Measurements from ENCODE around the gene NUDT8.
"Not testable (repeated sequence)": the region's sequence is repeated elsewhere in the genome, so short reads cannot be mapped to it uniquely, and the experiment has no call there.

The NUDT8 gene, protein sequence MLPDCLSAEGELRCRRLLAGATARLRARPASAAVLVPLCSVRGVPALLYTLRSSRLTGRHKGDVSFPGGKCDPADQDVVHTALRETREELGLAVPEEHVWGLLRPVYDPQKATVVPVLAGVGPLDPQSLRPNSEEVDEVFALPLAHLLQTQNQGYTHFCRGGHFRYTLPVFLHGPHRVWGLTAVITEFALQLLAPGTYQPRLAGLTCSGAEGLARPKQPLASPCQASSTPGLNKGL

DNA sequence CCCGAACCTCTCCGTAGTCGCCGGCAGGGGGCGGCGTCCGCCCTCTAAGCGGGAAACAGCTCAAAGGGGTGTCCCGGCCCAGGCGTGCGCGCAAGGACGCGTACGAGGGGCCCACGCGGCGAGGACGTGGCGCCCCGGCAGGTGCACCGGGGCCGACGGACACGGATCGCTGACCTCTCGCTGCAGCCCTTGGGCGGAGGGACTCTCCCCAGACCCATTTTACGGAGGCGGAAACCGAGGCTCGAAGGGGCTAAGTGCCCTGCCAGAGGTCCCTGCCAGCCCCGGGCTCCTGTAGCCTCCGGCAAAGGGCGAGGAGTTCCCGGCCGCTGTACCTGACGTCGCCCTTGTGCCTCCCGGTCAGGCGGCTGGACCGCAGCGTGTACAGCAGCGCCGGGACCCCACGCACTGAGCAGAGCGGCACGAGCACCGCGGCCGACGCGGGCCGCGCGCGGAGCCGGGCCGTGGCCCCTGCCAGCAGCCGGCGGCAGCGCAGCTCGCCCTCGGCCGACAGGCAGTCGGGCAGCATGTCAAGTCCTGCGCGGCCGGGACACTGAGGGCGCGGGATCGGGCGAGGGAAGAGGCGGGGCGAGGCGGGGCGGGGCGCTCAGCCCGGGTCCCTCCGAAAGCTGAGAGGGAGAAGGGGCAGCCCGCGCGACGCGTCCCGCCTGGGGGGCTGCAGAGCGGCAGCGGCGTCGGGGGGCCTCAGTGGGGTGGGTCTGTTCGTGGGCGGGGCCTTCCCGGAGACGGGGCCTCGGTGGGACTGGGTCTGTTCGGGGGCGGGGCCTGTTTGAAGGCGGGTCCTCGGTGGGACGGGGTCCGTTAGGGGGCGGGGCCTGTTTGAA, at the start of gene NUDT8:
NUDT8 (minus strand) TSS at position 552 of the 842 bp plus-strand sequence; CDS start at position 526, 26 bp downstream.
- peak; percentile 99 for DNase-seq

DNA sequence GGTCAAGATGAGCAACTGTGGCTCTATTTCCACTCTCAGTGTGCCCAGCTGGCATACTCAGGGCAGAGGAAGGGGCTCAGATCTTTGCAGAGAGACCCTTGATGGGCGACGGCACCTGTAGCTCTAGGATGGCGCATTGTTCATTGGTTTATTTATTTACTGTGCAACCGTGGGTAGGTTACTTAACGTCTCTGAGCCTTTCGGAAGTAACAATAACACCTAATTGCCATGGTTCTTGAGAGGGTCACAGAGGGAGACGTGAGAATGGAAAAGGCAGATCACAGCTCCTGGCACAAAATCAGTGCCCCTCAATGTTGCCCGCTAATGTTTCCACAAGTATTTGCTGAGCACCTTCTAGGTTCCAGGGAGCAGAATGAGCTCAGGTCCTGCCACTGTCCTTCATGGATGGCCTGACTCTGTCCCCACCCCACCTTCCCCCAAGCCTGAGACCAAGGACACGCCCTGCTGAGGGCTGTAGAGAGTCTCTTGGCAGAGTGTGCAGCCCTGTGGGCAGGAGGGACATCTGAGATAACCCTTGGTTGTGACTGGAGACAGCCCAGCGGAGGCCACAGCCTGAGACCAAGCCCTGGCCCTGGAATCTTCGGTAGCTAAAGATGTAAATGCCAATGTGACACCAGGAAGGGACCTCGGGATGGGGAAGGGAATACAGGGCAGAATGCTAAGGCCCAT, 45.5 kb upstream of the NUDT8 start:
- DNase-seq = no peak

DNA sequence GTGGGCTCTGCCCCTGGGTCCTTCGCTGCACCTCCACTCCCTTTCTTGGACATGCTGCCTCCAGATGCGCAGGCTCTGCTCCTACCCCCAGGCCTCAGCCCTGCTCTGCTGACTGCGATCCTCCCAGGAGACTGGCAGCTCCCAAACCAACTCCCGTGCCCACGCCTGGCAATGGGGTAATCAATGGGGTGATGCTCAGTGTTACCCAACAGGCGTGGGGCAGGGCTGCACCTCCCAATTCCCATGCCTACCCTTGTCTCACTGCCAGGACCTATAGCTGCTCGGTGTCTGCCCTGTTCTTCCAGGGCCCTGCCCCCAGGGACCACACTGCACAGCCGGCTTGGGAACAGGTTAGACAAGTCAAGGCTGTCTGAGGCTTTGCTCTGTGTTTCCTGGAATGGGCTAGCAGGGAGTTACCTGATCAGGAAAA, 44.7 kb upstream of the NUDT8 start, which contains the start of gene ALDH3B2:
ALDH3B2 (minus strand) TSS at position 182 of the 430 bp plus-strand sequence. CDS start 7,688 bp downstream, outside the sequence.
- no peak for DNase-seq

DNA sequence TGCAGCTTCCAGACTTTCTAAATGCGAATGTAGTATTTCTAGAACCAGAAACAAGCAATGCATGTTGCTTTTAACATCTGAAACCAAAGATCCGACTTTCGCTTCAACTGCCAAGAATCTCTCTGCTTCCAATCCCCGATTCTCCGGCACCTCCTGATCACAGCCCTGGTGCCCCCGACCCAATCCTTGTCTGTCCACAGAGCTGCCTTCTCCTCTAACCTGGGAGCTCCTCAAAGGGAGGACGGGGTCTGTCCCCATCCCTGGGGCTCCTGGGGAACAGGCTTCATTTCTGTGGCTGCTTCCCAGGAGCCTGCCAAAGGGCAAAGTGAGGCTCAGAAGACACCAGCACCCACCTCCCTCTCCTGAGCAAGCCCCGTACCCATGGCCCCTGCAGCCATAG, 44.2 kb upstream of the NUDT8 start:
- no peak for DNase-seq

DNA sequence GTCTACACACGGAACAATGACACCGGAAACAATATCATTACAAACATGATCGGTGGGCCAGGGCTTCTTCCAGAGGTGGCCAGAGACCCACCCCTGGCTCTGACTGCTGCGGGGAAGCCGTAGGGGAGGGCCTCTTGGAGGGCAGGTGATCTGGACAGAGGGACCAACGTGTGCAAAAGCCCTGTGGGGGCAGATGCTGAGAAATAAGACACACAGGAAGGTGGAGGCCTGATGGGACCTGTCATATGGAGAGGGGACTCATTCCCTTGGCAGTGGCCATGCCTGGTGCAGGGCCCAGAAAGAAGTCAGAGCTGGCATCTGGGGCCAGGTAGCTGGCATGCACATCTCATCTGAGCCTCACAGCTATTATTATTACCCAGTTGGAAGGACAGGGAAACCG, 43.6 kb upstream of the NUDT8 start:
- DNase-seq = no peak

DNA sequence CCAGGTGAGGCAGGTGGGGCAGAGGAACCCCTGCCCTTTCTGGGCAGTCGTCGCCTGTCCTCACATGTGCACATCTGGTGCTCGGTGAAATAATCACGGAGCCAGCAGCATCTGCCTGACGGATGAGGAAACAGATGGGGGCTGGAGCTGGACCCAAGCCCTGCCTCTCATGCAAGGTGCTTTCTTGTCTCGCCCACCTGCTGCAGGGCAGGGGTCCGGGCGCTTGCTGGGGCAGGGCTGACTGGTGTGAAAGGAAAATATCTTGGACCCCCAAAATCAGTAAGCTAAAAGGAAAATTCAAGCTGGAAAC, 41.4 kb upstream of the NUDT8 start:
- DNase-seq = no peak

DNA sequence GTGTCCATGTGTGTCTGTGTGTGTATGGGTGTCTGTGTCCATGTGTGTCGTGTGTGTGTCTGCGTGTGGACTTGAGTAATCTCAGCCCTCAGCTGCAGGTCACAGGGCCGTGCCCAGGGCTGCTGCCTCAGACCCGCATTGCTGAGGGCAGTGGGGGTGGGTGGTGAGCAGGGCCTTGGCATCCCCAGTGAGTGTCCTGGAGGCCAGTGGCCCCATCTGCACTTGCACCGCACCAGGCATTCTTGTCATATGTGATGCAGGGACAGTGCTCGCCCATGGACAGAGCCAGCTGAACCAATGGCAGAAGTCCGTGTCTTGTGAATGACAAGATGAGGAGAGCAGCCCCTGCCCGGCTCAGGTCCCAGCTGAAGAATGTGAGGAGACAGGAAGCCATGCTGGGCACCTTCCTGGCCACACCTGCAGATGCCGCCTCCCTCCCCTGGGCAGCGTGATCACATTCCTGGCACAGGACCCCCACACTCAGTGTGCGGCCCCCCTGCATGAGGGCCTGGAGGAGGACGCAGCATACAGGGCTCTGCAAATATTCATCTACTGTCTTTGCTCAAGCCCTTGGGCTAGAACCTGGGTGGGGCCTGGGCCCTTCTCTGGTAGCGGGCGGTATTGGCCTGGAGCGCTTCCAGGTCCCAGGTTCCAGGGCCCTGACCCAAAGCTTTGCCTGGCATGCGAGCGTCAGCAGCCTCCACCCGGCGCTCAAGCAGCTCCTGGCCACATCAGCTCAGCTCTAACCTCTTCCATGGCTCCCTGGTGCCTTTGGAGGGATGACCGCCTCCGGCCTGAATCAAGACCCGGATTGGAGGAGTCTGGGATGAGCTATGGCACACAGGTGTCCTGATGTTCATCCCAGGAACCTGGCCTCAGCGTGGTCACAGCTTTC, 40.8 kb upstream of the NUDT8 start:
- no peak for DNase-seq

DNA sequence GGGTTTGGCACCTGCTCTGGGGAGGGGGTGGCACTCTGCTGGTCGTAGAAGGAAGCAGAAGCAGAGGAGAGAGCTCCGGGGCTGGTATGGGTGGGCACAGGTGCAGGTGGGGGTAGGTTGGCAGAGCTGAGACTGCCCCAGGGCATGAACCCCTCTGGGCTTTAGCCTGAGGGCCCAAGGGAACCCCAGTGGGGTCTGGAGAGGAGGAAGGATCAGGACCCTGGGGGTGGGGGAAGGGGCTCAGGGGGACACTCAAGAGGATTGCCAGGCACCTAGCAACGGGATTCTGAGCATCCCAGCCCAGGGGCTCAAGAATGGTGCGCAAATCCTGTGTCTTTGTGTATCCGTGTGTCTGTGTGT, 38.4 kb upstream of the NUDT8 start:
- no peak for DNase-seq

DNA sequence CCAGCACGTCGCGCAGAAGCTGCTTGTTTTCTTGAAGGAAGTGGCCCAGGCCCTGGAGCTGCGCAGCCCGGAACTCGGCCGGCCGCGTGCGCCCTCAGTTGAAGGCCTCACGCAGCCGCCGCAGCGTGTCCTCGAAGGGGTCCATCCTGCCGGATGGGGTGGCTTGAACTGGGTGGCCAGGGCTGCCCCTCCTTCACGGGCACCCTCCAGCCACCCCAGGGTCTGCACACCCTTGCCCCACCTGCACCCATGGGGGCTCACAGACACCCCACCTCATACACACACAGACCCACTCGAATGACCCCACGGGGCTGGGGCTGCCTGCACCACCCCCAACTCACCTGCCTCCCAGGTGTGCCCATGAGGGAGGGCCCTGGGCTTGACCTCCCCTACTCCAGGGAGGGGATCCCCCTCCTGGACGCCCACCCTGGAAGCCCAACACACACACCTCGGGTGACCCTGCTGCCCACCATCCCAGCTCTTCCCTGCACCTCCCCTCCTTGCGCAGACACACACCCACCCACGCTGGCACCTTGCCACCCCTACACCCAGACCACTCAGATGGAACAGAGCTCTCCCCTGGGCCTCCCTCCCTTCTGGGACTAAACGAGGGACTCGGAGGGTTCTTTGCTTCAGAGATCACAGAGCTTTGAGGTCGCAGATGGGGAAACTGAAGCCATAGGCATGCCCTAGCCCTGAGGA, 37.9 kb upstream of the NUDT8 start:
- DNase-seq = no peak

DNA sequence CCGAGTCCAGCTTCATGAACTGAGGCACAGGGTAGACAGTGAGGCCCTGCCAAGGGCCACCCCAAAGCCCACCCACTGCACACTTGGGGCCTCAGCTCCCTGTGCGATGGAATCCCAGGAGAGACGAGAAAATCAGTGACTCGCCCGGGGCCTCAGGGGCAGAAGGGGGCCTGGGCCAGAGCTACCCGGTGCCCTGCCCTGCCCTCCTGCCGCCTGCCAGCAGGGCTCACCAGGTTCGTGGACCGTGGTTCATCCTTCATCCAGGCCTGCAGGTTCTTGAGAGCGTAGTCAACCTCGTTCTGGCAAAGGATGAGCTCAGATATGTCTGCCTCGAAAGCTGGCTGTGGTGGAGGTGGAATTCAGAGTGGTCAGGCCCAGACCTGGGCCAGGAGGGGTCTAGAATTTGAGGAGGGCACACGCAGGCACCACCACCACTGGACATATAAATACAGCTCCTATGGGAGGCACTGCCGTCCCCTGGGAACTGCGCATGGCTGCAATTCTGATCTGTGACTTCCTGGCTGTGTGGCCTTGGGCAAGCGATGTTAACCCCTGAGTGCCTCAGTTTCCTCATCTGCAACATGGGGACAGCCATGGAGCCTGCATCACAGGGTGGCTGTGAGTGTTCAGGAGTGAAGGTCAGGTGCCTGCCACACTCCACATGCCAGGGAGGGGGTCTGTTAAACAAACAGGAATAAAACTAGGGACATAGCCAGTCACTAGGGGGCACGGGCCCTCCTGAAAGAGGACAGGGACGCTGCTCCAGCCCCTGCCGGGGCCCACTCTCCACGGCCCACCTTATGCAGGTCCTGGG, 37.1 kb upstream of the NUDT8 start:
- DNase-seq = no peak

DNA sequence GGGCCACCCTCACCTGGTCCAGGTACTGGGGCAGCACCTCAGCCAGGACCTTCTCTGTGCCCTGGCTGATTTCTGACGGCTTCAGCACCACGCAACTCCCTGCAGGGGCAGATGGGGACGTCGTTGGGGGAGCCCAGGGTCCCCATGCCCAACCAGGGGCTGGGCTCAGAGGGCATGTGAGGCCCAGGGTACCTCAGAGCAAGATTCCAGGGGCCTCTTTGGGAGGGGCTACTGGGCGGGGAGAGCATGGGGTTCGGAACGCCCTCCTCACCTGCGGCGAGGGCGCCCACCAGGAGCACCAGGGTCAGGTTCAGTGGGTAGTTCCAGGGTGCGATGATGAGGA, 36.5 kb upstream of the NUDT8 start:
- DNase-seq = no peak

DNA sequence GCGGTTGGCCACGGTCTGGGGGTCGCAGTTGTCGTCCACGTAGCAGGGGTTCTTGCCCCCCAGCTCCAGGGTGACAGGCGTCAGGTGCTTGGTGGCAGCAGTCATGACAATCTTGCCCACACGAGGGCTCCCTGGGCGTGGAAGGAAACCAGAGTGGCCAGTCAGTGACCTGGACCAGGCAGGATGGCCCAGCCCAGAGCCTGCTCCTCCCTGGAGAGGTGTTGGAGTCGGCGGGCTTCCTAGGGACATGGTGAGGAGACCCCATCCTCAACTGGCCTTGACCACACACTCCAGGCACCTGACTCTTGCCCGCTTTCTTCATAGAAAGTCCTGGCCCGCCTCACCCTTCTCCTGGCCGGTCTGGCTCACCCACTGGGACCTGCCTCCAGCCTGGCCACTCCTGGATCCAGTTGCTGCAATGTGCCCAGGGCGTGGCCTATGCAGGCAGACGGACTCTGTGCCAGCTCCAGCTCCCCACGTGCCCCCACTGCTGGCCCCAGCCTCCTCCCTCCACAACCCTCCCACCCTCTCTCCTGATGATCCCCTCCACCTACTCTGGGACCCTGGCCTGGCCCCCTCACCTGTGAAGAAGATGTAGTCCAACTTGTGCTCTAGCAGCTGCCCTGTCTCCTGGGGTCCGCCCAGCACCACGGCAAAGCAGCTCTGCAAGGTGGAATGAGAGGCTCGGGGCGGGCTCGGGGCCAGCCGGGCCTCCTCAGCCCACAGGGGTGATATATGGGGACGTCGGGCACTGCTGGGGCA, 36.0 kb upstream of the NUDT8 start:
- no peak for DNase-seq

DNA sequence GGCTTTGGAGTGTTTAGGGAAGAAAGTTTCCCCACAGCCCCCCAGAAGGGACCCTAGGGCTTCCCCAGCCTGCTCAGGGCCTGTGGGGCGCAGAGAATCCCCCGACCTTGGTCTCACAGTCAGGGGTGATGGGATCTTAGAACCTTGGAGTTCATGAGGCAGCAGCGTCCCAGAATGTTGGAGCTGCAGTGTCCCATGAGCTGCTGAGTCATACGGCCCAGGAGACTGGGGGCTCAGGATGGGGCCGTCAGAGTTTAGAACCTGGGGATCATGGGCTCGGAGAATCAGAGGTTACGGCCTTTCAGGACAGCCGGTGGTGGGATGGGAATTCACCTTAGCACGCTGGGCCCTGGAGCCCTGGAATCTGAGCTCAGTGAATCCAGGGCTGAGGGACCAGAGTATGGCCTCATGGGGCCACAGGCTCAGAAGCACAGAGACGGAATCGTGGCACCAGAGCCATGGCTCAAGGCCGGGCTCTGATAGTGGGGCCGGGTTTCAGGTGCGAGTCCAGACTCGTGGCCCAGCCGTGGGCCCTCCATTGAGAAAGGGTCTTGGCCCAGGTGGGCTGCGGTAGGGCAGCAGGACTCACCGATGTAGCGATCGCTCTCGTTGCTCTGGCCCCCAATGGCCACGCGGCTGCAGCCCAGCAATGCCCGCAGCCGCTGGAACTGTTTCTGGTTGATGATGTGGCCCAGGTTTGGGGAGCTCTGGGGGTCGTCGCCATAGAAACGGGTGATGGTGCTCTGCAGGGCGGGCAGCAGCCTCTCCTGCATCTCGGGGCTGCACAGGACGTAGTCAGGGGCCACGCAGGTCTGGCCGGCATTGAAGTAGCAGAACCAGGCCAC, 35.2 kb upstream of the NUDT8 start:
- no peak for DNase-seq

DNA sequence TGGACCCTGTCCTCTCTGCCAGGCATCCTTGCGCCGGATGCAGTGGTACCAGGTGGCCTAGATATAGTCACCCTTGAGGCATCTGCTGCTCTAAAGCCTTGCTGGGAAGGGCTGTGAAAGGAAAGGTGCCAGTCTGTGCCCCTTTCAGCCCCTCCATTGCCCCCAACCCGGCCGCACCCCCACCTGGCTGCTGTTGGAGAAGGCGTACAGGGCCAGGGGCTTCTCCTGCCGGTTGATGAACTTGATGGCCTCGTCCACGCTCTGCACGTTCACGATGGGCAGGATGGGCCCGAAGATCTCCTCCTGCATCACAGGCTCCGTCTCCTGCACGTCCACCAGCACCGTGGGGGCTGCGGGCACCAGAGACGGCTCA, 34.5 kb upstream of the NUDT8 start:
- DNase-seq = no peak

DNA sequence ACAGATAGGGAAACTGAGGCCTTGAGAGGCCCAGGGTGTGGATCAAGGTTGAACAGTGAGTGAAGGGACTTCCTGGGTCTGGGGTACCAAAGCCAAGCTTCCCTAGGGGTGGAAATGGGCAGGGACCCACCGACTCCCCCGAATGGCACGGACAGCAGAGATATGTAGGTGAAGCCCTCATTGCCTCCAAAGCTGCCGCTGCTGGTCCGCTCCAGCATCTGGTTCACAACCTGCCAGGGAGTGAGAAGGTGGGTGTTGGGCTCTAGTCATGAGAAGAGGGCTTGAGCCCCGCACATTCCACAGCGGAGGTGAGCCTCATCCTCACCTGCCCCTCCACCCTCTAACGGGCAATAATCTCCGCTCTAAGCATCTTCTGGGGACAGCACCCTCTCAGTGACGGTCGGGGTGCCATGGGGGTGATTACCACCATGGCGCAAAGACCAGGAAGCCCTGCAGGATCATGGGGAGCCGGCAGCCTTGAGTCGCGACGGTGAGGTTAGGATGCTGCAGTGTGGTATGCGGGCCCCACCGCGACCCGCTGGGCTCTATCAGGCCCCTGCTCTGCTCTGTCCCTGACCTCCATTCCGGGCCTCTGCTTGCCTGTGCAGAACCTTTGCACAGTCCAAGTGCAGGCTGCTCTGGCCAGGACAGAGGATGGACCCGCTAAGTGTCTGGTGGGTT, 33.9 kb upstream of the NUDT8 start:
- DNase-seq = no peak

DNA sequence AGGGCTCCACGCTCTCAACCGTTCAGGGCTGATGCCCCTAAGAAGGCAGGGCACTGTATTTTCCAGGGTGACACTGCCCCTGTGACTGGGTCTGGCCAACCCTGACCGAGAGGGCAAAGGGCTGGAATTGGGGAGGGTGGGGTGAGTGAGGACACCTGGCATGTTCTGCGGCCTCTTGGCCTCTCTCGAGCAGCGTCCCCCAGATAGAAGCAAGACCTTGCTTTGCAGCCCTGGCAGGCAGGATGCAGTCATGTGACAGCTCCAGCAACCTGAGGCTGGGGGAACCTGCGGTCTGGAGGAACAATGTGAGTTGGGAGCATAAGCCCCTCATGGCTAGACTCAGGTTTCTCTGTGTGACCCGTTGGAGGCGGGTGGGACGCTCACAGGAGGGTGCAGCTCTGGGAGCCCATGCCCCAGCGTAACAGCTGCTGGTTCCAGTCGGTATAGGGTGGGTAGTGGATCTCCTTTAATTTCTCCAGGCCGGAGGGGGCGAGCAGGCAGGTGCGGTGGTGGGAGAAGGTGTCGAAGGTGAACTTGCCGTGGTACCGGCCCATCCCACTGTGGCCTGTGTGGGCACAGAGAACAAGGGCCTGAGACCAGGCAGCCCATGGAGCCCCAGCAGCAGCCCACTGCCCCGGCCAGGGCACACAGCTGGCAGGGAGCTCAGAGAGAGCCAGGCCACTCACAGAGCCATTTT, 33.2 kb upstream of the NUDT8 start:
- no peak for DNase-seq

DNA sequence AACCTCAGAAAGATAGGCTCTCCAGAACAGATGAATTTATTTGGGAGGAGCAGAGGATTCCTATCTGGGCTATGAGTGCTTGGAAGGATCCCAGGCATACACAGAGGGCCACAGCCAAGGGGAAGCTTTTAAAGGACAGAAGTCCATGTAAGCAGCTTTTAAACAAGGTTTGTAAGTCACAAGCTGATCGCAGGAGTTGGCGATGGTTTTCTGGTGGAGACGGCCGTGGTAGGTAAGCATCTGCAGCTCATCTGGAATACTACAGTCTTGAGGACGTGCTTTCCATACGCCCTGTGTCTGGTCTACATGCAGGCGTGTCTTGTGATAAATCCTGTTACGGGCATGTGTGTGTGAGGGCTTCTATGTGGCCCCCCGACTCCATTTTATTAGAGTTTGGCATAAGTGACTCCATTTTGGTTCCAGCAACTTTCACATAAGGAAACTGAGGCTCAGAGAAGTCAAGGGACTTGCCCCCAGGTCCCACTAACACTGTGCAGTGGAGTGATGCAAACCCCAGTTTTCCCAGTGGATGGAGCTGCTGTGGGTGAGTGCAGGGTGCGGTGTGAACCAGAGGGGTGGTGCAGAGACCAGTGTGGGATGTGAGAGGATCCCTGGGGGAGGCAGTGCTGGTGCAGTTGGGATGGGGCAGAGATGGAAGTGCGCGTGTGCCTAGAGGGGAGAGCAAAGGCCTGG, 32.6 kb upstream of the NUDT8 start:
- no peak for DNase-seq

DNA sequence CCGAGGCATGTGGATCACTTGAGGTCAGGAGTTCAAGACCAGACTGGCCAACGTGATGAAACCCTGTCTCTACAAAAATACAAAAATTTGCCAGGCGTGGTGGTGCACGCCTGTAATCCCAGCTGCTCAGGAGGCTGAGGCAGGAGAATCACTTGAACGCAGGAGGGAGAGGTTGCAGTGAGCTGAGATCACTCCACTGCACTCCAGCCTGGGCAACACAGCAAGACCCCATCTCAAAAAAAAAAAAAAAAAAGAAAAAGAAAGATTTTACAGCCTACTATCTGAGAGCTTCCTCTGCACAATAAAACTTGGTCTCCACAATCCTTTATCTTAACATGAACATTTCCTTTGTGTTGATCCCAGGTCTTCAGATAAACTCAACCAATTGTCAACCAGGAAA, 31.0 kb upstream of the NUDT8 start:
- not testable (repeated sequence) for DNase-seq

All from stimulated activated CD8-positive, alpha-beta memory T cell treated with anti-CD3 and anti-CD28 coated beads, Interleukin-4, amount 100 ng/mL, for 48 hours (primary cell).